Astrocyte (in vitro differentiated cells and primary cell): ENCODE results near the gene SARNP. TPM values are rescaled to one million over a fixed set of nuclear protein-coding genes. Genes with fewer than 3 reads are reported as not detected.
"Not testable (repeated sequence)": the region's sequence is repeated elsewhere in the genome, so short reads cannot be mapped to it uniquely, and the experiment has no call there.

Source experiments
- DNase-seq: peaks from one replicate; pipeline ENCODE4 v3.0.0-alpha.2; 2010; ENCODE audit warnings: low read depth
- FAIRE-seq: peaks from 2 replicates; lab custom pipeline; 2011; peaks lifted over from hg19 to GRCh38; lab: Jason Lieb, UNC
- H2AFZ ChIP-seq: 2 replicates; pipeline ENCODE4 v1.6.0; 2012; ENCODE audit warnings: low read depth, low read length, inconsistent platforms
- H3K27ac ChIP-seq: 2 replicates; pipeline ENCODE4 v1.5.1; 2011; ENCODE audit warnings: low read depth, low read length, inconsistent platforms
- H3K27me3 ChIP-seq: 2 replicates; pipeline ENCODE4 v1.6.0; 2011; ENCODE audit warnings: low read length, inconsistent platforms; ENCODE audit not compliant: insufficient read depth
- H3K36me3 ChIP-seq: 2 replicates; pipeline ENCODE4 v1.5.1; 2011; ENCODE audit warnings: low read length, inconsistent platforms; ENCODE audit not compliant: insufficient read depth
- H3K4me1 ChIP-seq: 2 replicates; pipeline ENCODE4 v1.5.1; 2011; ENCODE audit warnings: low read length, inconsistent platforms; ENCODE audit not compliant: insufficient read depth
- H3K4me2 ChIP-seq: 2 replicates; pipeline ENCODE4 v1.6.0; 2012; ENCODE audit warnings: low read length, inconsistent platforms
- H3K4me3 ChIP-seq: 2 replicates; pipeline ENCODE4 v1.5.1; 2011; ENCODE audit warnings: low read depth, mild to moderate bottlenecking, low read length, inconsistent platforms; ENCODE audit not compliant: insufficient read depth
- H3K79me2 ChIP-seq: 2 replicates; pipeline ENCODE4 v1.6.0; 2012; ENCODE audit warnings: mild to moderate bottlenecking, low read length, inconsistent platforms; ENCODE audit not compliant: insufficient read depth
- H3K9ac ChIP-seq: 2 replicates; pipeline ENCODE4 v1.6.0; 2012; ENCODE audit warnings: mild to moderate bottlenecking, low read length, inconsistent platforms
- H3K9me3 ChIP-seq: 2 replicates; pipeline ENCODE4 v1.5.1; 2012; ENCODE audit warnings: low read depth, mild to moderate bottlenecking, low read length, inconsistent platforms; ENCODE audit not compliant: insufficient read depth
- H4K20me1 ChIP-seq: 2 replicates; pipeline ENCODE4 v1.6.0; 2012; ENCODE audit warnings: low read length, inconsistent platforms; ENCODE audit not compliant: insufficient read depth
- H3K27ac Mint-ChIP-seq: one replicate; pipeline ENCODE4 v1.8.0; 2021; ENCODE audit warnings: mild to moderate bottlenecking, mixed read lengths; ENCODE audit not compliant: unreplicated experiment
- H3K27me3 Mint-ChIP-seq: one replicate; pipeline ENCODE4 v1.8.0; 2021; ENCODE audit warnings: low read depth, mixed read lengths; ENCODE audit not compliant: unreplicated experiment
- H3K36me3 Mint-ChIP-seq: one replicate; pipeline ENCODE4 v1.8.0; 2021; ENCODE audit warnings: low read depth, mixed read lengths; ENCODE audit not compliant: unreplicated experiment
- H3K4me1 Mint-ChIP-seq: one replicate; pipeline ENCODE4 v1.8.0; 2021; ENCODE audit warnings: low read depth, mixed read lengths; ENCODE audit not compliant: unreplicated experiment
- H3K4me3 Mint-ChIP-seq: one replicate; pipeline ENCODE4 v1.8.0; 2021; ENCODE audit warnings: mild to moderate bottlenecking, moderate library complexity, mixed read lengths; ENCODE audit not compliant: unreplicated experiment
- H3K9me3 Mint-ChIP-seq: one replicate; pipeline ENCODE4 v1.8.0; 2021; ENCODE audit warnings: mild to moderate bottlenecking, mixed read lengths; ENCODE audit not compliant: unreplicated experiment
- EZH2 ChIP-seq: IDR thresholded peaks from 2 replicates; pipeline ENCODE4 v1.6.1; 2012; ENCODE audit warnings: mild to moderate bottlenecking, low read length, inconsistent platforms; ENCODE audit not compliant: insufficient read depth
- total RNA-seq: library from RNA; stranded (reverse); gene quantifications from 2 replicates; pipeline ENCODE4 v1.2.1, GENCODE V29; 2021
- TF ChIP-seq, protein P1 (sequence below): IDR thresholded peaks from 2 replicates; pipeline ENCODE4 v1.5.1; 2011; ENCODE audit warnings: low read depth, mild to moderate bottlenecking, inconsistent platforms, low read length, moderate library complexity; ENCODE audit not compliant: insufficient read depth

Gene SARNP
- total RNA-seq, 1 donor from 2014 or later: 105 TPM

DNA sequence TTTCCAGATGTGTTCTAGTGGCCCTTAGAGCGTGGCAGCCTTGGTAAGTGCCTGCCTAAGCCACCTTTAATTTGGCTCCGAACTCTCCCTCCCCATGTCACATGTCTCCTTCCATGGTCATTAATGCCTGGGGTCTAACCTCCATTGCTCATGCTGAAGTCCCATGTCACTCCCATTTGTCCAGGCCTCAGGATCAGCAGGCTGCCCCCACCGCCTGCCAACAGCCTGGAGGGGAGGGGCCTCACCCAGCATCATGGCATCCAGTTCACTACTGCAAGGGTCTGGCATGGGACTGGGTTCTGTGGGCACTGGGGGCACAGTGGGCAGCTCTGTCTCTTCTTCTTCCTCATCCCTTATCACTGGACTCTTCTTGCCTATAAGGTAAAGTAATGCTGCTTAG, 20.8 kb upstream of the SARNP start:
- Mint-ChIP-seq H3K36me3 (peaks cover 12% of the 10 kb centered on the region), H3K27me3 (no peaks in the 10 kb centered on the region), H3K4me3 (peak overlapping the region; percentile 37), H3K4me1 (peaks cover 12% of the 10 kb centered on the region), H3K27ac (no peak overlapping the region), H3K9me3 (peaks cover 6% of the 10 kb centered on the region)
- Histone ChIP-seq H3K9me3 (no peaks in the 10 kb centered on the region), H3K27ac (no peak overlapping the region), H3K4me2 (no peak overlapping the region), H4K20me1 (no peaks in the 10 kb centered on the region), H2AFZ (no peak overlapping the region), H3K79me2 (peaks cover 6% of the 10 kb centered on the region), H3K27me3 (no peaks in the 10 kb centered on the region), H3K36me3 (no peaks in the 10 kb centered on the region), H3K4me1 (peaks cover 15% of the 10 kb centered on the region), H3K9ac (no peak overlapping the region), H3K4me3 (no peak overlapping the region)
- DNase-seq (no peak), FAIRE-seq (no peak)
- no peak for TF ChIP-seq EZH2
- TF ChIP-seq, protein P1, sequence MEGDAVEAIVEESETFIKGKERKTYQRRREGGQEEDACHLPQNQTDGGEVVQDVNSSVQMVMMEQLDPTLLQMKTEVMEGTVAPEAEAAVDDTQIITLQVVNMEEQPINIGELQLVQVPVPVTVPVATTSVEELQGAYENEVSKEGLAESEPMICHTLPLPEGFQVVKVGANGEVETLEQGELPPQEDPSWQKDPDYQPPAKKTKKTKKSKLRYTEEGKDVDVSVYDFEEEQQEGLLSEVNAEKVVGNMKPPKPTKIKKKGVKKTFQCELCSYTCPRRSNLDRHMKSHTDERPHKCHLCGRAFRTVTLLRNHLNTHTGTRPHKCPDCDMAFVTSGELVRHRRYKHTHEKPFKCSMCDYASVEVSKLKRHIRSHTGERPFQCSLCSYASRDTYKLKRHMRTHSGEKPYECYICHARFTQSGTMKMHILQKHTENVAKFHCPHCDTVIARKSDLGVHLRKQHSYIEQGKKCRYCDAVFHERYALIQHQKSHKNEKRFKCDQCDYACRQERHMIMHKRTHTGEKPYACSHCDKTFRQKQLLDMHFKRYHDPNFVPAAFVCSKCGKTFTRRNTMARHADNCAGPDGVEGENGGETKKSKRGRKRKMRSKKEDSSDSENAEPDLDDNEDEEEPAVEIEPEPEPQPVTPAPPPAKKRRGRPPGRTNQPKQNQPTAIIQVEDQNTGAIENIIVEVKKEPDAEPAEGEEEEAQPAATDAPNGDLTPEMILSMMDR: no peak

DNA sequence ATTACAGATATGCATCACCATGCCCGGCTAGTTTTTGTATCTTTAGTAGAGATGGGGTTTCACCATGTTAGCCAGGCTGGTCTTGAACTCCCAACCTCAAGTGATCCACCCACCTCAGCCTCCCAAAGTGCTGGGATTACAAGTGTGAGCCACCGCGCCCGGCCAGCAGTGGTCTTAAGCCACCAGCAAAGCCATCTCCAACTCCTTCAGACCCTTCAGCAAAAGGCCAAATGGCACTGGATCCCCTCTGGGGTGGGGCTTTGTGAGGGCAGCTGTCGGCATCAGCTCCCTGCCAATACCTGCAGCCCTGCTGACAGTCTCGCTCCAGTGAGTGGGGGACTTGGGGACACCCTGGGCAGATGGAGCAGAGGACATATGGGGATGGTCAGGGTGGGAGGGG, 16.9 kb upstream of the SARNP start:
- H3K27me3 ChIP-seq, FAIRE-seq, H4K20me1 ChIP-seq, H3K4me1 Mint-ChIP-seq, H3K4me3 ChIP-seq, H3K27me3 Mint-ChIP-seq, H3K4me3 Mint-ChIP-seq, H3K4me2 ChIP-seq, H3K36me3 ChIP-seq, DNase-seq, H3K9me3 Mint-ChIP-seq, H3K27ac ChIP-seq, H3K4me1 ChIP-seq, H3K36me3 Mint-ChIP-seq, H3K27ac Mint-ChIP-seq, H3K9ac ChIP-seq, H2AFZ ChIP-seq, H3K9me3 ChIP-seq: not testable (repeated sequence)
- H3K79me2 ChIP-seq: peaks cover 13% of the 10 kb centered on the region

DNA sequence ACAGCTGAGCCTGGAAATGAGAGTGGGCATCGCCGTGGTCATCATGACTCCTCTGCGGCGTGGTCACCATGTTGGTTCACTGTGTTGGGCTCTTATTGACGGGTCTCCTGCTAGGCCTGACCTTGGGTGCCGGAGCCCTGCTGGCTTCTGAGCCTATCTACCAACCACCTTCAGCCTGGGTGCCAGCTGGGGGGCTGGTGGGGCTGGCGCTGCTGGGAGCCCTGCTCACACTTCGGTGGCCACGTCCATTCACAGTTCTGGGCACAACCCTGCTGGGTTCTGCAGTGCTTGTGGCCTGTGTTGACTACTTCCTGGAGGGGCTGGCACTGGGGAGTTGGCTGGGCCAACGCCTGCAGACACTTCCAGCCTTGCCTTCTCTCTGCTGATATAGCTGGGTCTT, 15.5 kb upstream of the SARNP start:
- Mint-ChIP-seq H3K27ac (no peak overlapping the region), H3K36me3 (peaks cover 8% of the 10 kb centered on the region), H3K4me3 (no peak overlapping the region), H3K27me3 (no peaks in the 10 kb centered on the region), H3K9me3 (no peaks in the 10 kb centered on the region), H3K4me1 (peaks cover 9% of the 10 kb centered on the region)
- no peaks in the 10 kb centered on the region for H4K20me1 ChIP-seq
- no peaks in the 10 kb centered on the region for H3K9me3 ChIP-seq
- H3K27ac ChIP-seq: no peak overlapping the region
- DNase-seq (no peak), FAIRE-seq (no peak)
- H3K9ac ChIP-seq: no peak overlapping the region
- TF ChIP-seq EZH2: no peak
- TF ChIP-seq, protein P1: no peak
- H3K4me2 ChIP-seq: no peak overlapping the region
- no peak overlapping the region for H3K4me3 ChIP-seq
- H3K79me2 ChIP-seq: peaks cover 23% of the 10 kb centered on the region
- peaks cover 16% of the 10 kb centered on the region for H3K4me1 ChIP-seq
- peaks cover under 1% of the 10 kb centered on the region for H3K36me3 ChIP-seq
- H3K27me3 ChIP-seq: no peaks in the 10 kb centered on the region
- H2AFZ ChIP-seq: no peak overlapping the region
